ENCODE results near the gene C3orf70.

C3orf70 gene

GRCh38 chr3:185144784-185145183 is 8.1 kb downstream of the C3orf70 start:
- H3K27me3 ChIP-seq (ENCODE audit: insufficient read depth, poor library complexity, severe bottlenecking): peaks cover 20% of the 10 kb centered on the region
- H3K4me3 ChIP-seq (replicated peaks; ENCODE audit: insufficient read depth, low read length): no peak overlapping the region
- TF ChIP-seq CTCF (IDR thresholded peaks at IDR 0.05; ENCODE audit: insufficient read depth, low read length): no peak
- TF ChIP-seq POLR2AphosphoS5 (IDR thresholded peaks at IDR 0.05; ENCODE audit: low read depth): no peak
- no peak for TF ChIP-seq SPI1 (IDR thresholded peaks at IDR 0.05; ENCODE audit: borderline replicate concordance, low read depth)
- no peak for TF ChIP-seq GABPA (IDR thresholded peaks at IDR 0.05; ENCODE audit: low read depth)
- TF ChIP-seq, protein P1, sequence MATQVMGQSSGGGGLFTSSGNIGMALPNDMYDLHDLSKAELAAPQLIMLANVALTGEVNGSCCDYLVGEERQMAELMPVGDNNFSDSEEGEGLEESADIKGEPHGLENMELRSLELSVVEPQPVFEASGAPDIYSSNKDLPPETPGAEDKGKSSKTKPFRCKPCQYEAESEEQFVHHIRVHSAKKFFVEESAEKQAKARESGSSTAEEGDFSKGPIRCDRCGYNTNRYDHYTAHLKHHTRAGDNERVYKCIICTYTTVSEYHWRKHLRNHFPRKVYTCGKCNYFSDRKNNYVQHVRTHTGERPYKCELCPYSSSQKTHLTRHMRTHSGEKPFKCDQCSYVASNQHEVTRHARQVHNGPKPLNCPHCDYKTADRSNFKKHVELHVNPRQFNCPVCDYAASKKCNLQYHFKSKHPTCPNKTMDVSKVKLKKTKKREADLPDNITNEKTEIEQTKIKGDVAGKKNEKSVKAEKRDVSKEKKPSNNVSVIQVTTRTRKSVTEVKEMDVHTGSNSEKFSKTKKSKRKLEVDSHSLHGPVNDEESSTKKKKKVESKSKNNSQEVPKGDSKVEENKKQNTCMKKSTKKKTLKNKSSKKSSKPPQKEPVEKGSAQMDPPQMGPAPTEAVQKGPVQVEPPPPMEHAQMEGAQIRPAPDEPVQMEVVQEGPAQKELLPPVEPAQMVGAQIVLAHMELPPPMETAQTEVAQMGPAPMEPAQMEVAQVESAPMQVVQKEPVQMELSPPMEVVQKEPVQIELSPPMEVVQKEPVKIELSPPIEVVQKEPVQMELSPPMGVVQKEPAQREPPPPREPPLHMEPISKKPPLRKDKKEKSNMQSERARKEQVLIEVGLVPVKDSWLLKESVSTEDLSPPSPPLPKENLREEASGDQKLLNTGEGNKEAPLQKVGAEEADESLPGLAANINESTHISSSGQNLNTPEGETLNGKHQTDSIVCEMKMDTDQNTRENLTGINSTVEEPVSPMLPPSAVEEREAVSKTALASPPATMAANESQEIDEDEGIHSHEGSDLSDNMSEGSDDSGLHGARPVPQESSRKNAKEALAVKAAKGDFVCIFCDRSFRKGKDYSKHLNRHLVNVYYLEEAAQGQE (IDR thresholded peaks at IDR 0.05; ENCODE audit: insufficient replicate concordance, low read depth): no peak
- no peak for DNase-seq (ENCODE audit: low read depth in 1 of 2, low spot score in 1 of 2)
- H3K27ac ChIP-seq (replicated peaks): no peak overlapping the region

DNA sequence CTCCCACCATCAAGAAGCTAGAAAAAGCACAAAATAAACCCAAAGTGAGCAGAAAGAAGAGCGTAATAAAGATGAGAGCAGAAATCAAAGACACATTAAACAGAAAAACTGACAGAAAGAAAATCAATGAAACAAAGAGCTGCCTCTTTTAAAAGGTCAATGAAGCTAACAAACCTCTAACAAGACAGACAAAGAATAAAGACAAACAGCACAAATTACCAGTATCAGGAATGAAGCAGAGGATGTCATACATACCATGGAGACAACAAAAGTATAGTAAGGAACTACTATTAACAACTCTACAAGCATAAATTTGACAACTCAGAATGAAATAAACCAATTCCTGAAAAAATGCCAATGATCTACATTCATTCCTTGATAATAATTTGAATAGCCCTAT is 15.0 kb downstream of the C3orf70 start:
- Histone ChIP-seq H3K27me3 (ENCODE audit: insufficient read depth, poor library complexity, severe bottlenecking) (peaks cover under 1% of the 10 kb centered on the region), H3K4me3 (replicated peaks; ENCODE audit: insufficient read depth, low read length) (no peak overlapping the region), H3K27ac (replicated peaks) (no peak overlapping the region)
- TF ChIP-seq, protein P1 (IDR thresholded peaks at IDR 0.05; ENCODE audit: insufficient replicate concordance, low read depth): no peak
- TF ChIP-seq POLR2AphosphoS5 (IDR thresholded peaks at IDR 0.05; ENCODE audit: low read depth) (no peak), GABPA (IDR thresholded peaks at IDR 0.05; ENCODE audit: low read depth) (no peak)
- DNase-seq (ENCODE audit: low read depth in 1 of 2, low spot score in 1 of 2): no peak

DNA sequence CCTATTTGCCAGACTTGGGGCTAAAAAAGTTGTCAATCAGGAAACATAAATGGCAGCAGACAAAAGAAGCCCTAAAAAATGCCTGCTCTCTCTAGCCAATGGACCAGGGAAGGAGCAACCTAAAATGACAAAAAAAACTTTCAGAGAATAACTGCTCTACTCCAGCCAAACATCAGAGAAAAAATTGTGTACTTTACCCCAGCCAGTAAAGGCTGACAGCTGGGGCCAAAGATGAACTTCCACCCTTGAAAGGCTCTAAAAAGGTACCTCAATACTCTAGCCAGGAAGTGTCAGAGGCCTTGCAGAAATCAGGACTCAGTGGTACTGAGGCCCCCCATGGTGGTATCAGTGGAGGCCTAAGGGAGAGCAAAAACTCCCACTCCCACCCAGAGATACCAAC is 18.4 kb downstream of the C3orf70 start:
- peaks cover 4% of the 10 kb centered on the region for H3K27me3 ChIP-seq (ENCODE audit: insufficient read depth, poor library complexity, severe bottlenecking)
- TF ChIP-seq CTCF (IDR thresholded peaks at IDR 0.05; ENCODE audit: insufficient read depth, low read length): no peak
- TF ChIP-seq, protein P1 (IDR thresholded peaks at IDR 0.05; ENCODE audit: insufficient replicate concordance, low read depth): no peak
- TF ChIP-seq GABPA (IDR thresholded peaks at IDR 0.05; ENCODE audit: low read depth): no peak
- no peak for TF ChIP-seq SPI1 (IDR thresholded peaks at IDR 0.05; ENCODE audit: borderline replicate concordance, low read depth)
- TF ChIP-seq POLR2AphosphoS5 (IDR thresholded peaks at IDR 0.05; ENCODE audit: low read depth): no peak
- H3K27ac ChIP-seq (replicated peaks): no peak overlapping the region
- H3K4me3 ChIP-seq (replicated peaks; ENCODE audit: insufficient read depth, low read length): no peak overlapping the region
- no peak for DNase-seq (ENCODE audit: low read depth in 1 of 2, low spot score in 1 of 2)
